ENCODE results near the gene TFEC. TPM values are rescaled to one million over a fixed set of nuclear protein-coding genes. Genes with fewer than 3 reads are reported as not detected.

TFEC gene
- total RNA-seq, 1 donor from 2014 or later = 2.0 TPM

DNA sequence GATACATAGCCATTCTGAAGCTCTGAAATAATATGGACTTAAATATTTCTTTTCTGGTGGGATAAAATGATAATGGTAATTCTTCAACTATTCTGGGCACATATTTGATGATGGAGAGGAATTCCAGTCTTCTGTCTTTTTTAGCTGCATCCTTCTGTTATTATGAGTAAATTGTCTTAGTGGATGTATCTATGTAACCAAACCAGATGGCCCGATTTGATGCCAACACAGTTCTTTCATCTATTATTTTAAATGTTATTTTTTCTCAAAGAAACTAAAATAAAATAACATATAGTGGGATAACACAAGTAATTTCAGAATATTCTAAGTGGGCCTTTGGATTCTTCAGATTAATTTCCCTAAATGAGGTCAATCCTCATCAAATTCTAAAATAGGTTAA lies 110.2 kb downstream of the TFEC start:
- no peak for DNase-seq

DNA sequence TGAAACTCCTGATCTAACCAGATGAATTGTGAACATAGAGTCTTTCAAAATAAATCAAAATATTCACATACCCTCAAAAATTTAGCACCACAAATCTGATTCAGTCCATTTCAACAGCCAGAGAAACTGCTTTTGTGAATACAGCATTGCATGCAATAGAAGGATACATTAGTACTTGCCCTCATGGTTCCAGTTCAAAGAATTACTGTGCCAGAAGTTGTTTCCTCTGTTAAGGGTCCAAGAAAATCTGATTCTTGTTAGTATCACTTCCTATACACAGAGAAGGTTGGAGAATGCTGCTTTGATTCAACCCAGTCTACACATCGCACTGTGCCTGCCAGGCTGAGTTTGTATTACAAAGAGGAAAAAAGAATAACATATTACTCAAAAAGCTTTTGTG lies 115.6 kb downstream of the TFEC start:
- no peak for DNase-seq

DNA sequence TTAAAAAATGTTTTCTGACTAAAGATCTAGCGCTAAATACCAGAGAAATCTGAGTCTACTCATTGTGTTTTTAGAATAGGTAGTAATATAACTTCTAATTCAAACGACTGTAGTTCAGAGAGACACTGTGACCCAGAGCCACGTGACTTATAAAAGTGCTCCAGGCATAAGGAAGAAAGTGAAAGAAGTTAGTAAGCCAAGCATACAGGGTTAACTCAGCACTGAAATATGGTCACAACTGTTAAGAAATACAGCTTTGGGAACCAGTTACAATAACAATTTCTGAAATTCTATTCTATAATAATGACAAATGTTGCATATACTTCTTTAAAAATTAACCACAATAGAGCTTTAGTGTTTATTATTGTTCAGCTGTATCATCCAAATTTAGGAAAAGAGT lies 119.1 kb downstream of the TFEC start:
- DNase-seq = no peak

DNA sequence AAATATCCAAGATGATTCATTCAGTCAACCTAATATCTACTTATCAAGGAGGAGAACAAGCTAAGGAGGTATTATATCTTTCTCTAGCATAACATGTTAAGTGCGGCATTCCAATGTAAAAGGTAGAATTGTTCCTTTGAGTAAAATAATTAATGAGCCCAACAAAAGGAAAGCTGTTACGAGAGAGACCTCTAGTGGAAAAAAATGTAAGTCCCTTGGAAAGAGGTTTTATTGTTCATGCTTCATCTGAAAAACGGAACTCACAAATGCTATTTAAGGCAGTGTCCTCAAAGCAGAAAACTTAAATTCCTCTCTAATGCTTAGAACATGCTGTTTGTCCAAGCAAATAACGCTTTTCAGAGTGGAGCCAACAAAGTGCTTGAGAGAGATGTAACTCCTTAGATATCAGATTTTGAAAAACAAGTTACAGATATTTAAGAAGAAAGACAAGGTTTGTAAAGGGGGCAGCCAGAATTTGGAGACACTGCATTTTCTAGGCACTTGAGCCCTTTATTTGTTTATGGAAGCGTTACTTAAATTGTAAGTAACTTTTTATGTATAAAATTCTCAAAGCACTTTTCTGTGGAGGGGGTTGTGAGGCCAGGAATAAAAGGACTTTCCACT lies 119.9 kb downstream of the TFEC start:
- DNase-seq = peak; percentile 58

DNA sequence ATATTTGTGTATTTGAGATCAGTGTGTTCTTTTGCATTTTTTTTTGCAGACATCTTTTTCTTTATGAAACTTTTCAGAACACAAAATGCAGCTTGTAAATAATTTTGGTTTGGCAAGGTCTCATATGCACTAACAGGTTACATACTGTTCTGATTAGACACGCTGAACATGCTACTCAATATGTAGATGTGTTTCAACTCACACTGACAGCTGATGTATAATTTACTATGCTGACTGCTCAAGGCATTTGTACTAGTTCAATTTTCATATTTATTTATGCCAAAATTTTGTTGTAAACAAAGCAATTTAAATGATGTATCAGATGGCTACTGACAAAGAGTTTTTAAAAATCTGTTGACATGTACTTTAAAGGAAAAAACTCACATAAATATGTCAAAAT lies 123.8 kb downstream of the TFEC start:
- no peak for DNase-seq

DNA sequence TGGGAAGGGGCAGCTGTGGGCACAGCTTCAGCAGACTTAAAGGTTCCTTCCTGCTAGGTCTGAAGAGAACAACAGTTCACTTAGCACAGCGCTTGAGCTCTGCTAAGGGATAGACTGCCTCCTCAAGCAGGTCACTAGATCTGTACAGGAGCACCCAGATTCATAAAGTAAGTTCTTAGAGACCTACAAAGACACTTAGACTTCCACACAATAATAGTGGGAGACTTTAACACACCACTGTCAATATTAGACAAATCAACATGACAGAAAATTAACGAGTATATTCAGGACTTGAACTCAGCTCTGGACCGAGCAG lies 140.9 kb downstream of the TFEC start:
- no peak for DNase-seq

DNA sequence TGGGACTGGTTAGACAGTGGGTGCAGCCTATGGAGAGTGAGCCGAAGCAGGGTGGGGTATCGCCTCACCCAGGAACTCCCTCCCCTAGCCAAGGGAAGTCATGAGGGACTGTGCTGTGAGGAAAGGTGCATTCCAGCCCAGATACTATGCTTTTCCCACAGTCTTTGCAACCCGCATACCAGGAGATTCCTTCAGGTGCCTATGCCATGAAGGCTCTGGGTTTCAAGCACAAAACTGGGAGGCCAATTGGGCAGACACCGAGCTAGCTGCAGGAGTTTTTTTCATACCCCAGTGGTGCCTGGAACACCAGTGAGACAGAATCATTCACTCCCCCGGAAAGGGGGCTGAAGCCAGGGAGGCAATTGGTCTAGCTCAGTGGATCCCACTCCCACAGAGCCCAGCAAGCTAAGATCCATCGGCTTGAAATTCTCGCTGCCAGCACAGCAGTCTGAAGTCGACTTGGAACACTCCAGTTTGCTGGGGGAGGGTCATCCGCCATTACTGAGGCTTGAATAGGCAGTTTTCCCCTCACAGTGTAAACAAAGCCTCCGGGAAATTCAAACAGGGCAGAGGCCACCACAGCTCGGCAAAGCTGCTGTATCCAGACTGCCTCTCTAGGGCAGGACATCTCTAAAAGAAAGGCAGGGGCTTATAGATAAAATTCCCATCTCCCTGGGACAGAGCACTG lies 141.4 kb downstream of the TFEC start:
- DNase-seq = no peak

DNA sequence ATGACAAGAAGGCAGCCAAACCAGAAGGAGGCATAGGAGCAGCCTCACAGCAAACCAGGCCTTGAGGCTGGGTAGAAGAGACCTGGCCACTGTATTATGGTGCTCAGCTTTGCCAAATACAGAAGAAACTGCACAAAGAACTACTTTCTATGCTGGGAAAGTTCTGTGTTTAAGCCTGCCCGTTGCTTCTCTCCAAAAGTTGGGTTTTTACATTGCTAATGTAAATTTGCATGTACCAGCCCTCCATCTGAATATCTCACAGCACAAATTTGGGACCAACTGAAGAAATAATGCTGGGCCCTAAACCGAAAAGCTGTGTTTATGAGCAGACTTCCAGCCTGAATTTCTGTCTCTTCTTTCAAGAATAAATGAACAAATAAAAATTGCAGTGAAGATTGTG lies 145.0 kb downstream of the TFEC start:
- DNase-seq = no peak

Other genes starting within 250 kb of the TFEC start
- 106 and 116 TPM in 2 replicates for gene TES, start 179.8 kb upstream of the TFEC start, total RNA-seq